Stomach (tissue), 9 donors: ENCODE results near the gene HSPA4L. TPM values are rescaled to one million over a fixed set of nuclear protein-coding genes. Genes with fewer than 3 reads are reported as not detected.
A peak's percentile ranks its signal among the peaks of the same experiment; 100 is the strongest.

Experiments
- DNase-seq, 2 donors: peaks; one replicate each; pipeline versions ENCODE4 v3.0.0 to v3.0.0-alpha.2; 2013 to 2019
- H3K27ac ChIP-seq, 5 donors: fragments of 200-600 bp in 4 of 5; sonication (generic) in 4 of 5; one replicate each; pipeline ENCODE4 v1.5.1; 2013 to 2019; ENCODE audit warnings: mild to moderate bottlenecking in 1 of 5, moderate library complexity in 1 of 5
- H3K27me3 ChIP-seq, 3 donors: fragments of 200-600 bp; sonication (generic); one replicate each; pipeline ENCODE4 v1.5.1; 2017 to 2019; ENCODE audit warnings: mixed run types in 1 of 3
- H3K36me3 ChIP-seq, 4 donors: fragments of 200-600 bp; sonication (generic); 1 replicate in 3 of 4; 2 replicates in 1 of 4; pipeline ENCODE4 v1.5.1; 2016 to 2019
- H3K4me1 ChIP-seq, 4 donors: fragments of 200-600 bp; sonication (generic); one replicate each; pipeline ENCODE4 v1.5.1; 2016 to 2019
- H3K4me3 ChIP-seq, 4 donors: fragments of 200-600 bp; sonication (generic) in 3 of 4; one replicate each; pipeline ENCODE4 v1.5.1; 2016 to 2019; ENCODE audit warnings: mild to moderate bottlenecking in 1 of 4
- H3K9me3 ChIP-seq, 4 donors: fragments of 200-600 bp; sonication (generic); one replicate each; pipeline ENCODE4 v1.5.1; 2016 to 2019
- CTCF ChIP-seq, 7 experiments: fragments of 450-650 bp in 4 of 7; fragments of 200-600 bp in 3 of 7; sonication (generic) in 3 of 7; IDR thresholded peaks; one replicate each; pipeline ENCODE4 v1.5.1; 2016 to 2019; ENCODE audit warnings: antibody characterized with exemption in 7 of 7, control low read depth in 2 of 7, mild to moderate bottlenecking in 1 of 7
- EP300 ChIP-seq: sonication (generic); formaldehyde crosslinking; IDR thresholded peaks from one replicate; pipeline ENCODE4 v1.6.1; 2017; ENCODE audit warnings: antibody characterized with exemption
- POLR2A ChIP-seq, 4 donors: fragments of 450-650 bp; IDR thresholded peaks; one replicate each; pipeline ENCODE4 v1.6.1; 2016; ENCODE audit warnings: antibody characterized with exemption in 4 of 4, control low read depth in 2 of 4, mild to moderate bottlenecking in 1 of 4, moderate library complexity in 1 of 4
- POLR2AphosphoS5 ChIP-seq, 3 donors: sonication (generic); formaldehyde crosslinking; IDR thresholded peaks; one replicate each; pipeline ENCODE4 v1.6.1; 2016; ENCODE audit warnings: antibody characterized with exemption in 3 of 3
- WGBS, 5 donors: extraction: QIAGEN DNeasy Blood & Tissue Kit in 3 of 5; methylation state at CpG; one replicate each; pipeline versions ENCODE4 v1.1.5 to v1.1.7; 2013 to 2018; 5-methylcytosine and 5-hydroxymethylcytosine counted together
- intact Hi-C: fragments of 100-400 bp; cut with DNase I; formaldehyde crosslinking; loops from one replicate; pipeline ENCODE4 v1.15.1; 2023; ENCODE audit warnings: low total_unique reads
- polyA plus RNA-seq, 3 donors: library from polyadenylated mRNA; stranded (reverse); fragments of 200-250 nt; gene quantifications; one replicate each; pipeline ENCODE4 v1.2.3, GENCODE V29; 2013
- total RNA-seq, 5 donors: library from RNA; depleted of rRNA; stranded (reverse); fragments of >200 nt; gene quantifications; one replicate each; pipeline versions ENCODE4 v1.1.0 to v1.2.3, GENCODE V29; 2014 to 2016
- donor health status: healthy with polysubstance abuse.
- donor health status: Bipolar disorder and iron deficiency.
- donor health status: healthy.

Gene HSPA4L
- total and polyA plus RNA-seq, 8 donors, result 0.56 to 17.0 (median 2.9) TPM

DNA sequence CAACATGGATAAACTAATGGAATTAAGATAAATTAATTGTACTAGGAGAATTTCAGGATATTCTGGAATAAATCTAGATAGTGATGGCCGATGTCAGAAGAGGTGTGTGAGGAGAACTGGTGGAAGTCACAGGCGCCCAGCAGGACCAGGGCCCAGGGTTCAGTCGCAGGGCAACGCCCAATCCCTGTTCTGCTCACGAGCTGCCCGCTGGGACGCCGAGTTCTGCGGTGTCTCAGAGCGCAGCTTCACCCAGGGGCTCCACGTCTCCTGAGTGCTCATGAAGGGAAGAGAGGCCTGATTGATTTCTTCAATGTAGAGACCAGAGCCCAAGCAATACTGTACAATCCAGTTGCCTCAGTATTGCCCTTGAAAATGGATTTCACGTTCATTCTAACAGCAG, 1.5 kb upstream of the HSPA4L start:
- Histone ChIP-seq H3K9me3 (no peaks in the 10 kb centered on the region), H3K4me3 (no peak overlapping the region), H3K27me3 (no peaks in the 10 kb centered on the region), H3K36me3 (no peaks in the 10 kb centered on the region), H3K4me1 (peaks cover 0 to 27% (median 24%) of the 10 kb centered on the region in 4 donors), H3K27ac (no peak overlapping the region)
- WGBS, 5 donors, result 96 to 98% (median 97%) methylated on average over 12 of the region's 12 CpGs
- no peak for TF ChIP-seq POLR2AphosphoS5 (IDR thresholded peaks at IDR 0.05)
- no peak for TF ChIP-seq CTCF (IDR thresholded peaks at IDR 0.05)
- no peak for TF ChIP-seq EP300
- no peak for TF ChIP-seq POLR2A (IDR thresholded peaks at IDR 0.05)
- peak in 1 of 2 donors; percentile 5 for DNase-seq
- intact Hi-C loops, result no loop called here

DNA sequence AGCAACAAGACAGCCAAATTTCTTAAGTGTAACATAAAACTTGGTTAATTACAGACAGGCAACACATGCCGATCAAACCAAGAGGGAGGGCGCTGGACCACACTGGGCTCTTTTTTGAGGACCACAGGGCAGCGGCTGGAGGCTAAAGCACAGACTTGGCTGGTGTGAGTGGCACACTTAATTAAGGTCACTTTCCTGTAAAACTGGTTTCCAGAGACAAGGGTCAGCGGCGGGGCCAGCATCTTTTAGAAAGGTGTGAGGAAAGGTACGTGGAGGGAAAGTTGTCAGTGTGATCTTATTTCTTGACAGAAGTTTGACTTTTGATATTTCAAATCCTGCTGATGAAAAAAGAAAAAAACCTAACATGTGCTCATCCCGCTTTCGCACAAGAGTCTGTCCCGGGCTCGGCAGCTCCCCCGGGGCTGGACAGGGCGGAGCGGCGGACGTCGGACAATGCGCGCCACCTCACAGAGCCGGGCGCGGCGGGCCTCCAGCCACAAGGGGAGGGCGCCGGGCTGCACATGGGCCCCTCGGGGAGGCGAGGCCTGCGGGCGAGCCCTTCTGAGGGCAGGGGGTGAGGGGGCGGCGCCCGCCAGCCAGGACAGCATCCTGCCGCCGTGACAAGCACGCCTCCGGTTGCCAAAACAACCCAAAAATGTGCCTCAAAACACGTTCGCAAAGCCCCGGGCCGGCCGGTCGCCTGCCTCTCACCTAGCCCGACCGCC, 660 bp upstream of the HSPA4L start:
- intact Hi-C loops, result no loop called here
- Histone ChIP-seq H3K27me3 (no peaks in the 10 kb centered on the region), H3K27ac (peak overlapping the region; percentile 56 to 90 (median 79)), H3K36me3 (no peaks in the 10 kb centered on the region), H3K9me3 (no peaks in the 10 kb centered on the region), H3K4me1 (peaks cover 0 to 27% (median 24%) of the 10 kb centered on the region in 4 donors), H3K4me3 (peak overlapping the region; percentile 56 to 73 (median 64))
- WGBS, 5 donors, result 8 to 19% (median 11%) methylated on average over 29 to 43 of the region's 43 CpGs
- TF ChIP-seq POLR2A (IDR thresholded peaks at IDR 0.05), result no peak
- TF ChIP-seq CTCF (IDR thresholded peaks at IDR 0.05), result no peak
- TF ChIP-seq POLR2AphosphoS5 (IDR thresholded peaks at IDR 0.05), result peak in 1 of 3 donors; percentile 11
- TF ChIP-seq EP300, result no peak
- peak; percentile 50 to 87 for DNase-seq

DNA sequence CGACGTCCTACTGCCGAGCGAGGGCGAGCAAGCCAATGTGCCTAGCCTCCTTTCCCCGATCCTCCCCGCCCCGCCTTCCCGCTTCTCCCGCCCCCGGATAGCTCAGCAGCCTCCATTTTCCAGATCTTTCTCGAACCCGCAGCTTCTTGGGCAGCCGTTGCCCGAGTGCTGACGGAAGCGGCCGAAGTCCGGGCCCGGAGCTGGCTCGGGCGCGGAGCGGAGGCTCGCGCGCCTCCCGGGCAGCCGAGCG, 172 bp upstream of the HSPA4L start:
- DNase-seq, result peak; percentile 87 to 96
- H3K27me3 ChIP-seq, result no peaks in the 10 kb centered on the region
- intact Hi-C loops, result no loop called here
- no peaks in the 10 kb centered on the region for H3K36me3 ChIP-seq
- H3K4me1 ChIP-seq, result peaks cover 0 to 27% (median 24%) of the 10 kb centered on the region in 4 donors
- no peak for TF ChIP-seq EP300
- no peak for TF ChIP-seq POLR2A (IDR thresholded peaks at IDR 0.05)
- TF ChIP-seq POLR2AphosphoS5 (IDR thresholded peaks at IDR 0.05), result no peak
- no peak for TF ChIP-seq CTCF (IDR thresholded peaks at IDR 0.05)
- no peaks in the 10 kb centered on the region for H3K9me3 ChIP-seq
- WGBS, 5 donors, result 0 to 2% (median 1%) methylated on average over 21 to 30 of the region's 30 CpGs
- H3K27ac ChIP-seq, result peak overlapping the region; percentile 56 to 90 (median 79)
- peak overlapping the region; percentile 56 to 73 (median 64) for H3K4me3 ChIP-seq

- H3K4me1 ChIP-seq, result peaks cover 0 to 27% (median 24%) of the 10 kb centered on the region in 4 donors
- no peaks in the 10 kb centered on the region for H3K27me3 ChIP-seq
- WGBS, 5 donors, result 6 to 14% (median 12%) methylated on average over 25 of the region's 25 CpGs
- peak overlapping the region; percentile 18 to 90 (median 79) for H3K27ac ChIP-seq
- peak; percentile 60 to 92 for DNase-seq
- no peaks in the 10 kb centered on the region for H3K36me3 ChIP-seq
- intact Hi-C loops, result no loop called here
- H3K4me3 ChIP-seq, result peak overlapping the region; percentile 56 to 73 (median 64)
- no peaks in the 10 kb centered on the region for H3K9me3 ChIP-seq
- TF ChIP-seq POLR2AphosphoS5 (IDR thresholded peaks at IDR 0.05), result peak in 1 of 3 donors; percentile 59
- no peak for TF ChIP-seq EP300
Measured at GRCh38 chr4:127783026-127783769, 1.1 kb downstream of the HSPA4L start.
